Neural progenitor cell (in vitro differentiated cells): ENCODE measurements around the gene IYD. TPM values are rescaled to one million over a fixed set of nuclear protein-coding genes. Genes with fewer than 3 reads are reported as not detected.
A peak's percentile ranks its signal among the peaks of the same experiment; 100 is the strongest.

Experiments
- DNase-seq: peaks from one replicate; pipeline ENCODE4 v3.0.0-alpha.2; 2016; ENCODE audit warnings: low spot score
- H2AFZ ChIP-seq: fragments of 200-600 bp; sonication (generic); replicated peaks from 2 replicates; pipeline ENCODE4 v1.6.1; 2016; ENCODE audit warnings: antibody characterized with exemption
- H3F3A ChIP-seq: fragments of 200-600 bp; sonication (generic); 2 replicates; pipeline ENCODE4 v1.6.1; 2016; ENCODE audit warnings: antibody characterized with exemption, low read depth
- H3K27ac ChIP-seq: fragments of 200-600 bp; sonication (generic); 2 replicates; pipeline ENCODE4 v1.5.1; 2016; ENCODE audit warnings: mild to moderate bottlenecking
- H3K27me3 ChIP-seq: fragments of 200-600 bp; sonication (generic); 2 replicates; pipeline ENCODE4 v1.6.1; 2016; ENCODE audit warnings: mild to moderate bottlenecking, moderate library complexity
- H3K36me3 ChIP-seq: fragments of 200-600 bp; sonication (generic); 2 replicates; pipeline ENCODE4 v1.5.1; 2016
- H3K4me1 ChIP-seq: fragments of 200-600 bp; sonication (generic); 2 replicates; pipeline ENCODE4 v1.6.1; 2016; ENCODE audit warnings: mixed run types
- H3K4me2 ChIP-seq: fragments of 200-600 bp; sonication (generic); 2 replicates; pipeline ENCODE4 v1.6.1; 2016
- H3K4me3 ChIP-seq: fragments of 200-600 bp; sonication (generic); 2 replicates; pipeline ENCODE4 v1.5.1; 2016
- H3K79me2 ChIP-seq: fragments of 200-600 bp; sonication (generic); 2 replicates; pipeline ENCODE4 v1.6.1; 2016; ENCODE audit warnings: low read depth
- H3K9ac ChIP-seq: fragments of 200-600 bp; sonication (generic); 2 replicates; pipeline ENCODE4 v1.6.1; 2016
- H3K9me3 ChIP-seq: fragments of 200-600 bp; sonication (generic); 2 replicates; pipeline ENCODE4 v1.5.1; 2016; ENCODE audit warnings: low read depth
- H4K20me1 ChIP-seq: fragments of 200-600 bp; sonication (generic); 2 replicates; pipeline ENCODE4 v1.6.1; 2016; ENCODE audit warnings: low read depth
- H3K27ac Mint-ChIP-seq: 3 replicates; pipeline ENCODE4 v1.8.0; 2021; ENCODE audit warnings: mixed read lengths
- H3K27me3 Mint-ChIP-seq: 2 replicates; pipeline ENCODE4 v1.8.0; 2022; ENCODE audit warnings: low read depth, mild to moderate bottlenecking, inconsistent platforms, moderate library complexity, mixed read lengths; ENCODE audit not compliant: insufficient read depth
- H3K36me3 Mint-ChIP-seq: 3 replicates; pipeline ENCODE4 v1.8.0; 2021; ENCODE audit warnings: mixed read lengths
- H3K4me1 Mint-ChIP-seq: 3 replicates; pipeline ENCODE4 v1.8.0; 2021; ENCODE audit warnings: mixed read lengths
- H3K4me3 Mint-ChIP-seq: 3 replicates; pipeline ENCODE4 v1.8.0; 2021; ENCODE audit warnings: mild to moderate bottlenecking, moderate library complexity, mixed read lengths
- H3K9me3 Mint-ChIP-seq: 3 replicates; pipeline ENCODE4 v1.8.0; 2020; ENCODE audit warnings: mixed read lengths
- EZH2 ChIP-seq: fragments of 200-600 bp; sonication (generic); IDR thresholded peaks from 2 replicates; pipeline ENCODE4 v1.6.1; 2017; ENCODE audit warnings: antibody characterized with exemption, mild to moderate bottlenecking, moderate library complexity
- EZH2phosphoT487 ChIP-seq: fragments of 200-600 bp; sonication (generic); IDR thresholded peaks from 2 replicates; pipeline ENCODE4 v1.6.1; 2017; ENCODE audit warnings: antibody characterized with exemption
- total RNA-seq: library from RNA; depleted of rRNA; stranded (reverse); fragments of >200 nt; gene quantifications from 2 replicates; pipeline ENCODE4 v1.2.3, GENCODE V29; 2015; ENCODE audit warnings: low replicate concordance
- TF ChIP-seq, protein P1 (sequence below): fragments of 200-600 bp; sonication (generic); IDR thresholded peaks from 2 replicates; pipeline ENCODE4 v1.5.1; 2017; ENCODE audit warnings: antibody characterized with exemption, mild to moderate bottlenecking

The IYD gene
- total RNA-seq, 1 donor from 2014 or later, result not detected

DNA sequence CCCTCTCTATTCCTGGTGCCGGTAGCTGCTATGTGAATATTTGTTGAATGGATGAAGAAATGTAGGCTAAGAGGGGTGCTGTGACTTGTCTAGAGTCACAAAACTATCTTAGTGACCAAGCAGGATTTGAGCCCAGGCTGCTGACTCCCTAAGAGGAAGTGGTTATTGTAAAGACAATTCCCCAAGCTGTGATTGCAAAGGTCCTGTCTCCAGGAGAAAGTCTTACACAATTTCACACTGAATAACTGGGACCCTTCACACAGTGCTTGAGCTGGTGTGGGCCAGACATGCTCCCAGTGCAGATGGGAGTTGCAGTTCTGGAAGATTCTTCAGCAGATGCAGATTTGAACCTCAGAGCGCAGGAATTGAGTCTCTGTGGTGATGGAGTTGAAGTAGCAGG is 38.1 kb downstream of the IYD start:
- H3K27ac Mint-ChIP-seq, result no peak overlapping the region
- no peak overlapping the region for H3K4me3 ChIP-seq
- no peaks in the 10 kb centered on the region for H3K27me3 ChIP-seq
- H3F3A ChIP-seq, result no peaks in the 10 kb centered on the region
- no peak overlapping the region for H3K4me2 ChIP-seq
- TF ChIP-seq, protein P1, sequence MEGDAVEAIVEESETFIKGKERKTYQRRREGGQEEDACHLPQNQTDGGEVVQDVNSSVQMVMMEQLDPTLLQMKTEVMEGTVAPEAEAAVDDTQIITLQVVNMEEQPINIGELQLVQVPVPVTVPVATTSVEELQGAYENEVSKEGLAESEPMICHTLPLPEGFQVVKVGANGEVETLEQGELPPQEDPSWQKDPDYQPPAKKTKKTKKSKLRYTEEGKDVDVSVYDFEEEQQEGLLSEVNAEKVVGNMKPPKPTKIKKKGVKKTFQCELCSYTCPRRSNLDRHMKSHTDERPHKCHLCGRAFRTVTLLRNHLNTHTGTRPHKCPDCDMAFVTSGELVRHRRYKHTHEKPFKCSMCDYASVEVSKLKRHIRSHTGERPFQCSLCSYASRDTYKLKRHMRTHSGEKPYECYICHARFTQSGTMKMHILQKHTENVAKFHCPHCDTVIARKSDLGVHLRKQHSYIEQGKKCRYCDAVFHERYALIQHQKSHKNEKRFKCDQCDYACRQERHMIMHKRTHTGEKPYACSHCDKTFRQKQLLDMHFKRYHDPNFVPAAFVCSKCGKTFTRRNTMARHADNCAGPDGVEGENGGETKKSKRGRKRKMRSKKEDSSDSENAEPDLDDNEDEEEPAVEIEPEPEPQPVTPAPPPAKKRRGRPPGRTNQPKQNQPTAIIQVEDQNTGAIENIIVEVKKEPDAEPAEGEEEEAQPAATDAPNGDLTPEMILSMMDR, result no peak
- TF ChIP-seq EZH2phosphoT487 (no peak), EZH2 (no peak)
- no peak overlapping the region for H2AFZ ChIP-seq
- no peaks in the 10 kb centered on the region for H3K36me3 Mint-ChIP-seq
- H3K27ac ChIP-seq, result no peak overlapping the region
- H3K4me1 Mint-ChIP-seq, result peaks cover 21% of the 10 kb centered on the region
- H3K4me1 ChIP-seq, result no peaks in the 10 kb centered on the region
- DNase-seq, result no peak
- H3K9me3 Mint-ChIP-seq, result no peaks in the 10 kb centered on the region
- H3K79me2 ChIP-seq, result no peaks in the 10 kb centered on the region
- H4K20me1 ChIP-seq, result no peaks in the 10 kb centered on the region
- H3K27me3 Mint-ChIP-seq, result peaks cover 9% of the 10 kb centered on the region
- H3K36me3 ChIP-seq, result no peaks in the 10 kb centered on the region
- no peaks in the 10 kb centered on the region for H3K9me3 ChIP-seq
- H3K9ac ChIP-seq, result no peak overlapping the region
- H3K4me3 Mint-ChIP-seq, result no peak overlapping the region

DNA sequence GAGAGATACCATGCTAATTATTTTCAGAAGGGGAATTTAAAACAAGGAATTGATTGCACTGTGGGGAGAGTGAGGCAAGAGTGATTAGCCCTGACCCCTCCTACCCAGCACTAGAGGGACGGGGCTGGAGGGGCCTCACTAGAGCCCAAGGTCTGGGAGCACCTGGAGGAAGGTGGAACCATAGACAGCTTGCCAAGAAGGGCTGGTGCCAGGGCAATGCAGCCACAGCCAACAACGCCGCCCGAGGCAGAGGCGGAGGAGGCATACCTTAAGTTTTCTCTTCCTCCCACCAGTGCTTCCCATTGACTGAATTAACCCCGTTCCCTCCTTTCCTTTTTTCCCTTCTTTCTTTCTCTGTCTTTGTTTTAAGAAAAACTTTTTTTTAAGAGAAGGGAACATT is 40.0 kb downstream of the IYD start:
- H3K4me1 ChIP-seq, result no peaks in the 10 kb centered on the region
- Mint-ChIP-seq H3K36me3 (no peaks in the 10 kb centered on the region), H3K4me1 (peaks cover 18% of the 10 kb centered on the region), H3K9me3 (peaks cover 3% of the 10 kb centered on the region), H3K27ac (no peak overlapping the region), H3K4me3 (no peak overlapping the region), H3K27me3 (peaks cover 4% of the 10 kb centered on the region)
- H3K4me2 ChIP-seq, result no peak overlapping the region
- H3K27ac ChIP-seq, result no peak overlapping the region
- no peaks in the 10 kb centered on the region for H3K27me3 ChIP-seq
- no peaks in the 10 kb centered on the region for H3K9me3 ChIP-seq
- H3F3A ChIP-seq, result no peaks in the 10 kb centered on the region
- no peak overlapping the region for H3K9ac ChIP-seq
- H2AFZ ChIP-seq, result no peak overlapping the region
- TF ChIP-seq EZH2 (no peak), EZH2phosphoT487 (no peak)
- TF ChIP-seq, protein P1, result no peak
- no peak overlapping the region for H3K4me3 ChIP-seq
- no peaks in the 10 kb centered on the region for H3K36me3 ChIP-seq
- no peak for DNase-seq
- no peaks in the 10 kb centered on the region for H4K20me1 ChIP-seq
- no peaks in the 10 kb centered on the region for H3K79me2 ChIP-seq

DNA sequence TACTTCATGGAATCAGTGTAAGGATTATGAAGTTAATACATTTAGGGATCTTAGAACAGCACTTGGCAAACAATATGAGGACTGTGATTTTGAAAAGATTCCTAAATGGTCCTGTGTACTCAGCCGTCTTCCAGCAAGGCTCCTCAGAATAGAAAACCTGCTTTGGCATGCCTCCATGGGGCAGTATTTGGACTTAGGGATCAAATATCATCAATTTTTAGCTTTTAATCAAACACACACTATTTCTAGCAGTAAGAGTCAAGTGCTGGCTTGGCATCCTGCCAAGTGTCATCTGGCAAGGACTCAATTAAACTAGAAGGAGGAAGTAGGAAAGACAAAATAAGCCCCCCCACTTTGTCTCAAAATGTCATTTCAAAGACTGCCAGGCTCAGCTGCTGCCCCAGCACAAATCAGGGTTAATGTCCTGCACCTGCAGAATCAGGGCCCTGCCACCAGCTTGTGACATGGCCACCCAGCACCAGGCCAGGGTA is 40.8 kb downstream of the IYD start:
- Histone ChIP-seq H3K9me3 (no peaks in the 10 kb centered on the region), H3K4me1 (no peaks in the 10 kb centered on the region), H3K4me2 (no peak overlapping the region), H3F3A (no peaks in the 10 kb centered on the region), H3K9ac (no peak overlapping the region), H2AFZ (no peak overlapping the region), H3K27me3 (no peaks in the 10 kb centered on the region), H3K36me3 (no peaks in the 10 kb centered on the region), H3K79me2 (no peaks in the 10 kb centered on the region), H3K27ac (no peak overlapping the region), H3K4me3 (no peak overlapping the region), H4K20me1 (no peaks in the 10 kb centered on the region)
- H3K9me3 Mint-ChIP-seq, result peaks cover 4% of the 10 kb centered on the region
- H3K4me3 Mint-ChIP-seq, result no peak overlapping the region
- H3K27me3 Mint-ChIP-seq, result peaks cover 7% of the 10 kb centered on the region
- H3K27ac Mint-ChIP-seq, result peak overlapping the region; percentile 47
- DNase-seq, result no peak
- no peaks in the 10 kb centered on the region for H3K36me3 Mint-ChIP-seq
- H3K4me1 Mint-ChIP-seq, result peaks cover 18% of the 10 kb centered on the region
- TF ChIP-seq EZH2phosphoT487 (no peak), EZH2 (no peak)
- TF ChIP-seq, protein P1, result no peak
